Suprapubic skin (tissue), 4 donors: ENCODE measurements around the gene PFKFB4. TPM values are rescaled to one million over a fixed set of nuclear protein-coding genes. Genes with fewer than 3 reads are reported as not detected.
A peak's percentile ranks its signal among the peaks of the same experiment; 100 is the strongest.

Source experiments
- DNase-seq, 2 donors: peaks; one replicate each; pipeline ENCODE4 v3.0.0-alpha.2; 2019; ENCODE audit warnings: low spot score in 2 of 2
- H3K27ac ChIP-seq: fragments of 200-600 bp; sonication (generic); one replicate; pipeline ENCODE4 v1.5.1; 2019
- H3K27me3 ChIP-seq: fragments of 200-600 bp; sonication (generic); one replicate; pipeline ENCODE4 v1.5.1; 2019
- H3K36me3 ChIP-seq: fragments of 200-600 bp; sonication (generic); one replicate; pipeline ENCODE4 v1.5.1; 2019
- H3K4me1 ChIP-seq: fragments of 200-600 bp; sonication (generic); one replicate; pipeline ENCODE4 v1.5.1; 2019
- H3K4me3 ChIP-seq: fragments of 200-600 bp; sonication (generic); one replicate; pipeline ENCODE4 v1.5.1; 2019; ENCODE audit warnings: mild to moderate bottlenecking
- H3K9me3 ChIP-seq: fragments of 200-600 bp; sonication (generic); one replicate; pipeline ENCODE4 v1.5.1; 2019
- CTCF ChIP-seq, 2 donors: fragments of 200-600 bp in 1 of 2; fragments of 450-650 bp in 1 of 2; sonication (generic) in 1 of 2; IDR thresholded peaks; one replicate each; pipeline ENCODE4 v1.5.1; 2016 to 2019; ENCODE audit warnings: antibody characterized with exemption in 2 of 2, mild to moderate bottlenecking in 1 of 2, moderate library complexity in 1 of 2
- EP300 ChIP-seq: sonication (generic); formaldehyde crosslinking; IDR thresholded peaks from one replicate; pipeline ENCODE4 v1.6.1; 2017; ENCODE audit warnings: antibody characterized with exemption
- POLR2A ChIP-seq, 2 donors: fragments of 450-650 bp; IDR thresholded peaks; one replicate each; pipeline ENCODE4 v1.6.1; 2017; ENCODE audit warnings: antibody characterized with exemption in 2 of 2, mild to moderate bottlenecking in 2 of 2, moderate library complexity in 2 of 2
- POLR2AphosphoS5 ChIP-seq, 3 donors: sonication (generic); formaldehyde crosslinking; IDR thresholded peaks; one replicate each; pipeline ENCODE4 v1.6.1; 2017; ENCODE audit warnings: antibody characterized with exemption in 3 of 3
- WGBS: methylation state at CpG from one replicate; pipeline ENCODE4 v1.1.5; 2018; 5-methylcytosine and 5-hydroxymethylcytosine counted together
- total RNA-seq, 4 donors: library from RNA; depleted of rRNA; stranded (reverse); fragments of >200 nt; gene quantifications; one replicate each; pipeline ENCODE4 v1.1.0, GENCODE V29; 2016

PFKFB4 gene
- total RNA-seq = 10 to 100 TPM in 1 of 4 donors, 1 to 10 TPM in 3; 3.6 to 12.7 (median 8.3) TPM

- TF ChIP-seq POLR2A (IDR thresholded peaks at IDR 0.05) (no peak), EP300 (no peak), POLR2AphosphoS5 (IDR thresholded peaks at IDR 0.05) (peak in 1 of 3 donors; percentile 29)
- H3K27me3 ChIP-seq = no peaks in the 10 kb centered on the region
- H3K4me3 ChIP-seq = peak within 1 kb of the TSS; percentile 52
- H3K36me3 ChIP-seq = no peaks in the 10 kb centered on the region
- H3K27ac ChIP-seq = peak within 1 kb of the TSS; percentile 48
- under 1% methylated on average over 29 of the region's 53 CpGs for WGBS
- no peaks in the 10 kb centered on the region for H3K9me3 ChIP-seq
- peak; percentile 99 for DNase-seq
- H3K4me1 ChIP-seq = peaks cover 51% of the 10 kb centered on the region
These were observed at the start of gene PFKFB4 for GRCh38 chr3:48556796-48557626. Gene PFKFB4, minus strand, starts transcription at chr3:48556803. Its CDS starts 26 bp downstream, at chr3:48556777.

DNA sequence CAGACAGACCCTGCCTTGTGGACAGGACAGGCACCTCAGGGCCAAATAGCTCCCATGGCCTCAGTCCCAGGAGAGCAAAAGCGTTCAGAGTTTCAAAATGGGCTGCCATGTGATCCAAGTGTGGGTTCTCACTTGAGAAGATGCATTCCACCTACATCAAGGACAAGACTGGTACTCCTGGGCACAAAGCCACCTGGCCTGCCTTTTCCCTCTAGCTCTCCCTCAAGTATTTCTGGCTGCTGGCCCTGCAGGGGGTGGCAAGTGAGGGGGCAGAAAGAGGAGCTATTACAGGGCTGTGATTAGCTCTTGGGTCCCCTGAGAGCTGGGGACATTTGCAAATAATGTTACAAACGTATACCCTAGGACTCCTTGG is 45.0 kb upstream of the PFKFB4 start:
- no peak for DNase-seq
- H3K27ac ChIP-seq = no peak overlapping the region
- peaks cover 74% of the 10 kb centered on the region for H3K36me3 ChIP-seq

DNA sequence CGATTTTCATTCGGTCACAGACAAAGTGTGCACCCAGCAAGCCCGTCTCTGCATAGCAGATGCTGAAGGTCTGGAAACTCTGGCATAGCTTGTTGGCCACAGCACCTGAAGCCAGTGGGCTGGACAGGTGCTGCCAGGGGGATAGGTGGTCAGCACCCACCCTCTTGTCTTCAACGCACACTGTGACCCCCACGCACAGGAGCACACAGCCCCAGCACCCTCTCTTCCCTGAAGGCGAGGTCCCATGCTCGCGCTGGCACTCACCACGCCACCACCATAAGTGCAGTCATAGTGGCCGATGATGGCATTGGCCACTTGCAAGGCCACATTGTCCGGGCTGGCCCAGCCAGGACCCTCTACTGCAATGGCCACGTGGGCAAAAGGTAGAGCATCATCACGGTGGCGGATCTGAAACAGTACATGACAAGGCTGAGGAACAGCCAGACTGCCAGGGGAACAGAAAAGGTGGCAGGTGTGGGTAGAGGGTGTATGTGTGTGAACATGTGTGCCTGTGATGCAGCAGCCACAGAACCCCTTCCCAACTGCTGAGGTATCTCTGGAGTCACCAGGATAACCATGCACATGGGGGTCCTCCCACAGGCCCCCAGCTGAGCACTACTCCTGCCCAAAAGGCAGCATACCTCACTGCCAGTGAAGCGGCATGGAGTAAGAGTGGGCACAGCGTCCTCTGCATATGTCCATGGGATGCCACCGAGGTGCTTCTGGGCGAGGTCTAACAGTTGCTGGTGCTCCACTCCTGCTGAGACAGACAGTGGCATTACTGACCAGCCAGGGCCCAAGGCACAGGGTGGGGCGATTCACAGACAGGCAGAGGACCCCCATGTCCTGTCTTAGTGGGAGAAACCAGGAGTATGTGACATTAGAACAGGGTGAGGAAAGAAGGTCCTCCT is 44.4 kb upstream of the PFKFB4 start:
- Histone ChIP-seq H3K4me1 (peaks cover 59% of the 10 kb centered on the region), H3K9me3 (no peaks in the 10 kb centered on the region), H3K27ac (no peak overlapping the region), H3K4me3 (no peak overlapping the region), H3K27me3 (no peaks in the 10 kb centered on the region), H3K36me3 (peaks cover 68% of the 10 kb centered on the region)
- no peak for DNase-seq
- WGBS = 93% methylated on average over 15 of the region's 19 CpGs
- TF ChIP-seq EP300 (no peak), CTCF (IDR thresholded peaks at IDR 0.05) (no peak), POLR2AphosphoS5 (IDR thresholded peaks at IDR 0.05) (no peak), POLR2A (IDR thresholded peaks at IDR 0.05) (no peak)

More for the DNA sequence above, 45.0 kb upstream of the PFKFB4 start:
- Histone ChIP-seq H3K9me3 (no peaks in the 10 kb centered on the region), H3K4me3 (no peak overlapping the region), H3K4me1 (peaks cover 53% of the 10 kb centered on the region), H3K27me3 (no peaks in the 10 kb centered on the region)
- WGBS = 55% methylated on average over 2 of the region's 2 CpGs
- TF ChIP-seq CTCF (IDR thresholded peaks at IDR 0.05) (no peak), POLR2A (IDR thresholded peaks at IDR 0.05) (no peak), EP300 (no peak), POLR2AphosphoS5 (IDR thresholded peaks at IDR 0.05) (no peak)

DNA sequence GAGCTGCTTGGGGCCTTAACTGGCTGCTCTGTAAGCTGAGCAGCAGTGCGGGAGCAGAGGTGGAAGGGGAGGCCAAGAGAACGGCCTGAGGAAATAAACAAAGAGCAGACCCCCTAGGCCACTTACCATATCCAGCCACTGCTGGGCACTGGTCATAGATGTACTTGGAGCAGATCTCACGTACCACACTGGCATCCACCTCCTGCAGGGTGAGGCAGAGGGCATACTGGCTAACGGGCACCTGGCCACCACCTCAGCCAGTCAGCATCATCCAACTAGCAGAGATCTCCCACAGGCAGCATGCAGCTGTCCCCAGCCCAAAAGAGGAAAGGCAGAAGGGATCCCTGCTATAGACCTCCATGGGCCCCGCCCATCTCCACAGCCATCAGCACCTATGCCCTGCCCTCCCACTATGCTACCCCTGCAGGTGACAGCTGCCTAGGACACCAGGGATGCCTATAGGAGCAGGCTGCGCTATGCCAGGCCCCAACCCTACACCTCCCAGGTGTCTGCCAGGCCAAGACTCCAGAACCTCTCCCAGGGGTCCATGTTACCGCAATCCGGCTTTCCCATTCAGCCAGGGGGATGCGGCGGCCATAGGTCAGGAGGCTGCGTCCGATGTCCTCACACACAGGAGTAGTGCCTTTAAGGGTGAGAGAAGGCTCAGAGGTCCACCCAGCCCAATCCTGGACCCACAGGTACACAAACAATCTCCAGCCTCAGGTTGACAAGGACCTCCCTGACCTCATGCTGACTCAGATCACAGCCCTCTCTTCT is 43.1 kb upstream of the PFKFB4 start:
- Histone ChIP-seq H3K27me3 (no peaks in the 10 kb centered on the region), H3K4me3 (no peak overlapping the region), H3K27ac (peak overlapping the region; percentile 90), H3K9me3 (no peaks in the 10 kb centered on the region), H3K36me3 (peaks cover 55% of the 10 kb centered on the region), H3K4me1 (peaks cover 72% of the 10 kb centered on the region)
- 77% methylated on average over 8 of the region's 12 CpGs for WGBS
- no peak for TF ChIP-seq POLR2AphosphoS5 (IDR thresholded peaks at IDR 0.05)
- no peak for TF ChIP-seq POLR2A (IDR thresholded peaks at IDR 0.05)
- no peak for TF ChIP-seq EP300
- TF ChIP-seq CTCF (IDR thresholded peaks at IDR 0.05) = no peak
- no peak for DNase-seq

DNA sequence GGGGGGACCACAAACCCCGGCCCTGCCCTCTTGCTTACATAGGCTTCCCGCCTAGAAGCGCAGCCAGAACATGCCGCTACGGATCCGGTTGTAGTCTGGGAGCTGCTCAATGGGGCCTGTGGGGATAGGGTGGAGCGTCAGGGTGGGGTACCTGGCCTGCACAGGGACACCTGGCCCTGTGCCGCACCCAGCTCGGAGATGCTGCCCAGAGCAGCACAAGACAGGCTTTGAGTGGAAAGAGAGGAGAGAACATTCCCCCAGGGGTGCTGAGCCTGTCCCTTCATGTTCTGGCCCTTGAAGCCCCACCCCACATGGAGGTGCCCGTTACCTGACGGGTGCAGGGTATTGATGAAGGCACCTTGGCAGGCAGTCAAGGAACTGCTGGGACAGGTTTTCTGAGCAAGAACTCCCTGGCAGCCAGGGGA is 42.5 kb upstream of the PFKFB4 start:
- peak in 2 of 3 donors; percentile 67 to 68 for TF ChIP-seq POLR2AphosphoS5 (IDR thresholded peaks at IDR 0.05)
- TF ChIP-seq CTCF (IDR thresholded peaks at IDR 0.05) = no peak
- peak overlapping the region; percentile 90 for H3K27ac ChIP-seq
- H3K27me3 ChIP-seq = no peaks in the 10 kb centered on the region
- peaks cover 49% of the 10 kb centered on the region for H3K36me3 ChIP-seq
- WGBS = 33% methylated on average over 8 of the region's 11 CpGs
- H3K9me3 ChIP-seq = no peaks in the 10 kb centered on the region
- peak overlapping the region; percentile 4 for H3K4me3 ChIP-seq
- peaks cover 78% of the 10 kb centered on the region for H3K4me1 ChIP-seq
- DNase-seq = peak in 1 of 2 donors; percentile 91
